Heart right ventricle (tissue), 16 donors: Measurements from ENCODE around the gene ZBED3. TPM values are rescaled to one million over a fixed set of nuclear protein-coding genes. Genes with fewer than 3 reads are reported as not detected.
"Not testable (repeated sequence)": the region's sequence is repeated elsewhere in the genome, so short reads cannot be mapped to it uniquely, and the experiment has no call there.

ENCODE experiments used
- ATAC-seq, 8 donors: fragments of 200-7000 bp; cut with Tn5 transposase; one replicate each; pipeline ENCODE4 v1.9.1; 2020; ENCODE audit warnings: mild to moderate bottlenecking in 8 of 8, moderate library complexity in 8 of 8, moderate number of reproducible peaks in 1 of 8
- DNase-seq, 2 donors: peaks; one replicate each; pipeline ENCODE4 v3.0.0-alpha.2; 2020
- H3K27ac ChIP-seq, 10 donors: fragments of 200-600 bp; sonication (generic) in 2 of 10; one replicate each; pipeline versions ENCODE4 v1.5.0 to v1.8.0; 2020 to 2022; ENCODE audit warnings: mild to moderate bottlenecking in 3 of 10
- H3K27me3 ChIP-seq, 7 donors: fragments of 200-600 bp; one replicate each; pipeline ENCODE4 v1.8.0; 2021 to 2022; ENCODE audit warnings: mild to moderate bottlenecking in 2 of 7
- H3K36me3 ChIP-seq, 9 donors: fragments of 200-600 bp; sonication (generic) in 1 of 9; one replicate each; pipeline versions ENCODE4 v1.5.0 to v1.8.0; 2020 to 2022; ENCODE audit warnings: mild to moderate bottlenecking in 2 of 9
- H3K4me1 ChIP-seq, 9 donors: fragments of 200-600 bp; sonication (generic) in 1 of 9; one replicate each; pipeline versions ENCODE4 v1.5.0 to v1.8.0; 2020 to 2022; ENCODE audit warnings: mild to moderate bottlenecking in 4 of 9
- H3K4me3 ChIP-seq, 10 donors: fragments of 200-600 bp; sonication (generic) in 2 of 10; one replicate each; pipeline versions ENCODE4 v1.5.0 to v1.8.0; 2020 to 2022; ENCODE audit warnings: mild to moderate bottlenecking in 7 of 10, moderate library complexity in 2 of 10
- H3K9me3 ChIP-seq, 11 donors: fragments of 200-600 bp in 10 of 11; sonication (generic) in 2 of 11; one replicate each; pipeline versions ENCODE4 v1.5.0 to v1.8.0; 2013 to 2022; ENCODE audit warnings: mild to moderate bottlenecking in 2 of 11, control low read depth in 1 of 11, moderate library complexity in 1 of 11
- WGBS, 2 donors: extraction: QIAGEN DNeasy Blood & Tissue Kit; methylation state at CpG; one replicate each; pipeline ENCODE4 v1.1.7; 2013; ENCODE audit warnings: inconsistent platforms in 1 of 2; 5-methylcytosine and 5-hydroxymethylcytosine counted together
- intact Hi-C, 10 donors: fragments of 100-400 bp; cut with DNase I; formaldehyde crosslinking; loops; one replicate each; pipeline versions ENCODE4 v1.11.1 to v1.14.2; 2022
- polyA plus RNA-seq, 2 donors: library from polyadenylated mRNA; stranded (reverse); fragments of 200-250 nt; gene quantifications; one replicate each; pipeline ENCODE4 v1.2.3, GENCODE V29; 2013
- total RNA-seq, 10 donors: library from RNA; stranded (reverse); fragmentation: NEBNext Ultra II Directional in 3 of 10; extraction: Animal tissue kit (Norgen Biotek cat#: 25700) in 3 of 10; gene quantifications; one replicate each; pipeline versions ENCODE4 v1.2.1 to v1.2.4, GENCODE V29; 2021 to 2023
- TF ChIP-seq, protein P1 (sequence below), 9 donors: fragments of 200-600 bp; sonication (generic) in 2 of 9; IDR thresholded peaks; one replicate each; pipeline versions ENCODE4 v1.5.0 to v1.8.0; 2021 to 2022; ENCODE audit warnings: antibody characterized with exemption in 9 of 9, mild to moderate bottlenecking in 5 of 9, moderate library complexity in 1 of 9
- donor health status: Arrhythmogenic right ventricular cardiomyopathy.
- donor health status: ischemic (EF 13 %, LVEDD 7.1; RV severe dilation, severe dysfunction).
- donor health status: healthy with polysubstance abuse.
- donor health status: DM: no; HTN: yes; CAD: no.
- donor health status: DM: no; HTN: no; CAD: no.
- donor health status: ischemic (EF 25% LVEDD 6.9; RV normal size, moderate dysfunction).
- donor health status: ischemic (EF 25% LVEDD 5.7; RV mildly dilated, moderate dysfunction).
- donor health status: healthy.
- donor health status: DM: yes; HTN: yes; CAD: no.
- donor health status: Ischemic cardiomyopathy.
- donor health status: ischemic (EF 35%, LVEDD 5.7; RV mildly dilated, moderate dysfunction).
- donor health status: nonischemic (EF 11% LVEDD 7.7; RV severe dilation, severe dysfunction).
- donor health status: DM: yes; HTN: yes; CAD: no.
- donor health status: PGD.
- donor health status: ischemic (EF 29% LVEDD 5.4; RV normal size, mild dysfunction).
- donor health status: nonischemic (EF 23%, LVEDD 6.1; RV moderate dilation, normal function).

The ZBED3 gene
- total and polyA plus RNA-seq, 12 donors: 2.6 to 8.9 (median 5.9) TPM

- H3K9me3 ChIP-seq: no peaks in the 10 kb centered on the region
- TF ChIP-seq, protein P1, sequence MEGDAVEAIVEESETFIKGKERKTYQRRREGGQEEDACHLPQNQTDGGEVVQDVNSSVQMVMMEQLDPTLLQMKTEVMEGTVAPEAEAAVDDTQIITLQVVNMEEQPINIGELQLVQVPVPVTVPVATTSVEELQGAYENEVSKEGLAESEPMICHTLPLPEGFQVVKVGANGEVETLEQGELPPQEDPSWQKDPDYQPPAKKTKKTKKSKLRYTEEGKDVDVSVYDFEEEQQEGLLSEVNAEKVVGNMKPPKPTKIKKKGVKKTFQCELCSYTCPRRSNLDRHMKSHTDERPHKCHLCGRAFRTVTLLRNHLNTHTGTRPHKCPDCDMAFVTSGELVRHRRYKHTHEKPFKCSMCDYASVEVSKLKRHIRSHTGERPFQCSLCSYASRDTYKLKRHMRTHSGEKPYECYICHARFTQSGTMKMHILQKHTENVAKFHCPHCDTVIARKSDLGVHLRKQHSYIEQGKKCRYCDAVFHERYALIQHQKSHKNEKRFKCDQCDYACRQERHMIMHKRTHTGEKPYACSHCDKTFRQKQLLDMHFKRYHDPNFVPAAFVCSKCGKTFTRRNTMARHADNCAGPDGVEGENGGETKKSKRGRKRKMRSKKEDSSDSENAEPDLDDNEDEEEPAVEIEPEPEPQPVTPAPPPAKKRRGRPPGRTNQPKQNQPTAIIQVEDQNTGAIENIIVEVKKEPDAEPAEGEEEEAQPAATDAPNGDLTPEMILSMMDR (IDR thresholded peaks at IDR 0.05): no peak
- H3K27ac ChIP-seq: peak overlapping the region; percentile 86 to 98 (median 90)
- peaks cover 2 to 21% (median 16%) of the 10 kb centered on the region in 9 donors for H3K4me1 ChIP-seq
- H3K27me3 ChIP-seq: no peaks in the 10 kb centered on the region
- 1 to 2% methylated on average over 6 of the region's 6 CpGs for WGBS, 2 donors
- no peak for ATAC-seq
- intact Hi-C loops: loop anchor here in 4 of 10 donors (2.0 to 10.0 kb wide), 6 partner anchors 54 to 408 kb away; partner anchors contain the start of genes WDR41 (in 3 of the 4) and AGGF1 (in 1 of the 4)
- H3K36me3 ChIP-seq: peaks cover 0 to 21% (median 0%) of the 10 kb centered on the region in 9 donors
- DNase-seq: no peak
- peak overlapping the region; percentile 66 to 98 (median 82) for H3K4me3 ChIP-seq
Measured at GRCh38 chr5:77086368-77086688, 757 bp downstream of the ZBED3 start.

- Histone ChIP-seq H3K27me3 (no peaks in the 10 kb centered on the region), H3K4me3 (no peak overlapping the region), H3K9me3 (no peaks in the 10 kb centered on the region), H3K4me1 (peaks cover 2 to 22% (median 16%) of the 10 kb centered on the region in 9 donors), H3K27ac (no peak overlapping the region), H3K36me3 (peaks cover 0 to 27% (median 0%) of the 10 kb centered on the region in 9 donors)
- 86 to 92% methylated on average over 6 of the region's 6 CpGs for WGBS, 2 donors
- TF ChIP-seq, protein P1 (IDR thresholded peaks at IDR 0.05): no peak
- intact Hi-C loops: loop anchor here in 2 of 10 donors (10.0 kb wide), 2 partner anchors 218 to 412 kb away; partner anchors contain the start of gene WDR41 (in 1 of the 2)
- ATAC-seq: no peak
- DNase-seq: no peak
Measured at GRCh38 chr5:77083088-77083487, 4.0 kb downstream of the ZBED3 start.

- intact Hi-C loops: loop anchor here in 2 of 10 donors (10.0 kb wide), 2 partner anchors 217 to 413 kb away; partner anchors contain the start of gene WDR41 (in 1 of the 2)
- Histone ChIP-seq H3K27ac (no peak overlapping the region), H3K36me3 (peaks cover 0 to 27% (median 0%) of the 10 kb centered on the region in 9 donors), H3K27me3 (no peaks in the 10 kb centered on the region), H3K9me3 (no peaks in the 10 kb centered on the region), H3K4me1 (peaks cover 0 to 19% (median 9%) of the 10 kb centered on the region in 9 donors), H3K4me3 (no peak overlapping the region)
- ATAC-seq: no peak
- WGBS, 2 donors: 41 to 100% methylated on average over 1 of the region's 1 CpG
- TF ChIP-seq, protein P1 (IDR thresholded peaks at IDR 0.05): no peak
- no peak for DNase-seq
Measured at GRCh38 chr5:77082280-77082679, 4.8 kb downstream of the ZBED3 start.

DNA sequence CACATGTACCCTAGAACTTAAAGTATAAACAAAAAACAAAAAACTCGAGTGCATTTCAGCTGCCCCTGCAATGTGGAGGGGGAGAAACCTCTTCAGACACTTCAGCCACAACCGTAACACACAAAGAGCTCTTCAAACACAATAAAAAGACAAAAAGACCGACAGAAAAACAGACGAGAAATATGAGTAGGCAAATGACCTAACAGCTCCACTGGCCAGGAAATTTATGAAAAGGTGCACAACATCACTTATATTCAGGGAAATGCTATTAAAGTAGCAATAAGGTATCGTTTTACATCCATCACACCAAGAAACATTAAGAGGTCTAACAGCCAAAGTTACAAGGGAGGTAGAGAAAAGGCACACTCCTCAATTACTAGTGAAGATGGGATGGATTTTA is 6.2 kb downstream of the ZBED3 start:
- H3K36me3 ChIP-seq: peaks cover 0 to 27% (median 0%) of the 10 kb centered on the region in 9 donors
- no peaks in the 10 kb centered on the region for H3K9me3 ChIP-seq
- DNase-seq: no peak
- WGBS, 2 donors: 79 to 87% methylated on average over 5 of the region's 5 CpGs
- TF ChIP-seq, protein P1 (IDR thresholded peaks at IDR 0.05): no peak
- H3K4me1 ChIP-seq: peaks cover 0 to 20% (median 11%) of the 10 kb centered on the region in 9 donors
- H3K27me3 ChIP-seq: no peaks in the 10 kb centered on the region
- intact Hi-C loops: loop anchor here in 2 of 10 donors (10.0 kb wide), 2 partner anchors 216 to 414 kb away; partner anchors contain the start of gene WDR41 (in 1 of the 2)
- no peak overlapping the region for H3K4me3 ChIP-seq
- H3K27ac ChIP-seq: no peak overlapping the region
- ATAC-seq: no peak

GRCh38 chr5:77080479-77080878 is 6.6 kb downstream of the ZBED3 start:
- WGBS, 2 donors: 92 to 94% methylated on average over 11 of the region's 11 CpGs
- not testable (repeated sequence) for ATAC-seq, H3K9me3 ChIP-seq, H3K27me3 ChIP-seq, H3K27ac ChIP-seq, DNase-seq, H3K4me3 ChIP-seq
- peaks cover 0 to 16% (median 7%) of the 10 kb centered on the region in 9 donors for H3K4me1 ChIP-seq
- intact Hi-C loops: loop anchor here in 2 of 10 donors (10.0 kb wide), 2 partner anchors 216 to 414 kb away; partner anchors contain the start of gene WDR41 (in 1 of the 2)
- H3K36me3 ChIP-seq: peaks cover 0 to 27% (median 0%) of the 10 kb centered on the region in 9 donors
